GM19043 (cell line): Measurements from ENCODE around the gene DCAF10.
A peak's percentile ranks its signal among the peaks of the same experiment; 100 is the strongest.
"Not testable (repeated sequence)": the region's sequence is repeated elsewhere in the genome, so short reads cannot be mapped to it uniquely, and the experiment has no call there.

ENCODE experiments used
- ATAC-seq: cut with Tn5 transposase; IDR thresholded peaks from one replicate; pipeline ENCODE4 v1.9.1; 2021; ENCODE audit warnings: low read depth; ENCODE audit not compliant: unreplicated experiment

The DCAF10 gene

GRCh38 chr9:37800631-37801286, at the start of gene DCAF10:
Gene DCAF10 (plus strand): TSS chr9:37800797. CDS start chr9:37800867, 70 bp downstream.
- ATAC-seq, result peak; percentile 55

GRCh38 chr9:37751186-37751585, 49.4 kb upstream of the DCAF10 start:
- no peak for ATAC-seq

- ATAC-seq, result not testable (repeated sequence)
These were observed 48.9 kb upstream of the DCAF10 start for GRCh38 chr9:37751704-37752103.

- ATAC-seq, result not testable (repeated sequence)
These were observed 48.5 kb upstream of the DCAF10 start for GRCh38 chr9:37752112-37752511.

DNA sequence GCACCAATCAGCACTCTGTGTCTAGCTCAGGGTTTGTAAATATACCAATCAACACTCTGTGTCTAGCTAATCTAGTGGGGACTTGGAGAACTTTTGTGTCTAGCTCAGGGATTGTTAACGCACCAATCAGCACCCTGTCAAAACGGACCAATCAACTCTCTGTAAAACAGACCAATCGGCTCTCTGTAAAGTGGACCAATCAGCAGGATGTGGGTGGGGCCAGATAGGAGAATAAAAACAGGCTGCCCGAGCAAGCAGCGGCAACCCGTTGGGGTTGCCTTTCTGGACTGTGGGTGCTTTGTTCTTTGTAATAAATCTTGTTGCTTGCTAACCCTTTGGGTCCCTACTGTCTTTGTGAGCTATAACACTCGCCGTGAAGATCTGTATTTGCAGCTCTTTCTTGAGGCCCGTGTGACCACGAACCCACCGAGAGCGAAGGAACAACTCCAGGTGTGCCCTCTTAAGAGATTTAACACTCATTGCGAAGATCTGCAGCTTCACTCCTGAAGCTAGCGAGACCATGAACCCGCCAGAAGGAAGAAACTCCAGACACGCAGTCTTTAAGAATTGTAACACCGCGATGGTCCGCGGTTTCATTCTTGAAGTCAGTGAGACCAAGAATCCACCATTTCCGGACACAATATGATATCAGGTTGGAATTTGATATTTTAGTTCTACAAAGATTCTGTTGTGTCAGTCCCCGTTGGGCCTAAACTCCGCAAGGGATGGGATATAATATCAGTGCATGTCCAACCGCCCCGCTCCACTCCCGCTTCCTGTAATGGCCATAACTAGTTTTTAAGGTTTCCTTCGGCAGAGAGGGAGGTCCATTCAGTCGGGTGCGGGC, 47.7 kb upstream of the DCAF10 start:
- no peak for ATAC-seq

DNA sequence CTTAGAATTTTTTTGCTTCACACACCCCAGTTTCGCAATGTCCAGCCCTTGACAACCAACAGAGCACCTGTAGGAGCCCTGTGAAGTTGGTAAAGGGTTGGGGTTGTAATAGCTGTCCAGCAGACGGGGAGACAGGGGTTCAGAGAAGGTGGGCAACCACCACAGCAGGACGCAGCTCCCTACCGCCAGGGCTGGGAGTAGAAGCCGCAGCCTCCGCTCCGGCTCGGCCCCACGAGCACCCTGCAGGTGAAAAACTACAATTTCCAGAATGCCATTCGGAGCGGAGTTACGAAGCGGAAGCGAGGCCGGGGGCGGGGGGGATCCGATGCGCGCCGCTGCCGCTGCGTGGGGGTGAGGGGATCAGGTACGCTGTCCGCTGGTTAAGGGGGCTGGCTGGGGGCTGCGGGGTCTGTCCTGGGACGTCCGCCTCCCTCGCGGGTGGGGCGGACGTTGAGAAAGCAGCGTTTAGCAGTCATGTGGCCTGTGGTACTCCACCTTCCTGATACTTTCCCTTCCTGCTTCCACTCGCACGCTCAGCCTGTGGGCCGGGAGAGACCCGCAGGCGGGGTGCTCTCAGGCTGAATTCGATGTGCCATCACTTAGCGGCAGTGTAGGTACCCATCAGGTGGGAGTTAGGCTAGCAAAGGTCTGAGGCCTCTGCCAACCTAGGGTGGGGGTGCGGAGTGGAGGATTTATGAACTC, 47.0 kb upstream of the DCAF10 start, which contains the start of gene TRMT10B:
TSS of gene TRMT10B (plus strand) at position 317 of the 702 bp plus-strand sequence. CDS start 8,127 bp downstream, outside the sequence.
- peak; percentile 76 for ATAC-seq

DNA sequence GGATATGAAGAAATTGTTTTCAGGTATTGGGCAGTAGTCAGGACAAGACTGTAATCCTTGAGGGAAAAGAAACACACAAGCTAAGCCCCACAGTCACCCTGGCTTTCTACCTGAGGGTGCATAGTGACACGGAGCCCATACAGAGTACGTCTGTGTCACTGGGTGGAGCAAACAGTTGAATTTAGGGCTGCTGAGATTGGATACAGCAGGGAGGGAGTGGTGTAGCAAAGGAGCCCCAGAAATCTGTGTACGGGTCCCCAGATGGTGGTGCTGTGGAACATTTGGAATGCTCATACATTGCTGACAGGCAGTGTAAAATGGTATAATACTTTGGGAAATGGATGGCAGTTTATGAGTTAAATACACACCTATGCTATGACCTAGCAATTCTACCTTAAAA, 41.9 kb upstream of the DCAF10 start:
- no peak for ATAC-seq

- ATAC-seq, result no peak
These were observed 40.0 kb upstream of the DCAF10 start for GRCh38 chr9:37760416-37761161.

DNA sequence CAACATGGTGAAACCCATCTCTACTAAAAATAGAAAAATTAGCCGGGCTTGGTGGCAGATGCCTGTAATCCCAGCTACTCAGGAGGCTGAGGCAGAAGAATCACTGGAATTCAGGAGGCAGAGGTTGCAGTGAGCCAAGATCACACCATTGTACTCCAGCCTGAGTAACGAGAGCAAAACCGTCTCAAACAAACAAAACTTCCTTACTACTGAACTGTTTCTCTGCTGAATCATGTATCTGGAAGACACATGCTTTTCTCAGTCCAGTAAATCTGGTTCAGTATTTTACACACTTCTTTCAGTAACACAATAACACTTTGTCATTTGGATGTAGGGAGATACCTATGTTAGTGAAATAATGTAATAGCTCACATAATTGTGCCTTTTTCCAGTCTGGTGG, 39.1 kb upstream of the DCAF10 start:
- ATAC-seq, result no peak

- not testable (repeated sequence) for ATAC-seq
These were observed 35.3 kb upstream of the DCAF10 start for GRCh38 chr9:37765263-37765662.

- no peak for ATAC-seq
These were observed 31.3 kb upstream of the DCAF10 start for GRCh38 chr9:37769306-37769705.

DNA sequence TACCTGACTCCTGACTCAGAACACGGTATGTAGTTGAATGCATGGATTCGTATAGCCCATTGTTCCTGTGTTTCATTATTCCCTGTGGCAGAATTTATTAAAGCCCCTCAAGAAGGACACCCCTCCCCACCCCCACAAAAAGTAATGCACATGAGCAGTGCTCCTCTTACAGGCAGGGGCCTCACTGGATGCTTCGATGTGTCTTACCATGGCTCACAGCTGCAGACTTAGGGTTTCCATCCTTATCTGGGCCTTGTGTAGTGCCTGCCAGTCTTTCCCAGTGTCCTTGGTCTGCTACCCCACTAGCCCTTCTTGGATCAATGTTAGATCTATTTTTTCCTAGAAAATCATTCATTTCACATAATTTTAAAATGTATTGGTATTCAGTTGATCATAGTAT, 30.6 kb upstream of the DCAF10 start:
- no peak for ATAC-seq

GRCh38 chr9:37775216-37775919, 25.2 kb upstream of the DCAF10 start:
- no peak for ATAC-seq

DNA sequence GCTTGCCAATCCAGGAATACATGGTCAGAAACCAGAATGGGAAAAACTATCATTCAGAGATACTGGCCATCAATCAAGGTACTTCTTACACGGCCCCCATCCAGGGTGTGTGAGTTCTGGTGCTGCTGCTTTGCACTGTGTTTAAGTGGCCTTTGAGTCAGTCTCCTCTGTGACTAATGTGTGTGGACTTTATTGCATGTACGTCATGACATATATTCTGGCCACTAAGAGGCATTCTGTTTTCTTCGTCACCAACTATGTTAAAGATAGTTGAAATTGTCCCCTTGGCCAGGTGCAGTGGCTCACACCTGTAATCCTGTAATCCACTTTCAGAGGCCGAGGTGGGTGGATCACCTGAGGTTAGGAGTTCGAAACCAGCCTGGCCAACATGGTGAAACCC, 24.3 kb upstream of the DCAF10 start:
- ATAC-seq, result no peak

DNA sequence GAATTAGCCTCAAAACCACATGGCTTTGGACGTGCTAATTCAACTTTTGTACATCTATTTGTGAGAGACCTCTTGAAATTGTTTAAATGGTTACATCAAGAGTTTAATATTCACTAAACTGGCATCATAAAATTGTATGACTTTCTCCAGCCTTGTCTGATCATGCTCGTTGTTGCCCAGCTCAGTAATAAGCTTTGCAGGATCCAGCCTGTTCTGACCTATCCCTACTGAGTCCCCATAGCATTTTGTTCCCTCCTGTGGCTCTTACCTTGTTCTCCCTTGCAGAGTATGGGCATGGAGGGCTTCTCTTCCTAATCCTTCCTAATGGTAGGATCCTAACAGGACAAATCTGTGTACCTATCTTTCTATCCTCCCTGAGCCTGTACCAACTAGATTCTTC, 22.1 kb upstream of the DCAF10 start:
- no peak for ATAC-seq

DNA sequence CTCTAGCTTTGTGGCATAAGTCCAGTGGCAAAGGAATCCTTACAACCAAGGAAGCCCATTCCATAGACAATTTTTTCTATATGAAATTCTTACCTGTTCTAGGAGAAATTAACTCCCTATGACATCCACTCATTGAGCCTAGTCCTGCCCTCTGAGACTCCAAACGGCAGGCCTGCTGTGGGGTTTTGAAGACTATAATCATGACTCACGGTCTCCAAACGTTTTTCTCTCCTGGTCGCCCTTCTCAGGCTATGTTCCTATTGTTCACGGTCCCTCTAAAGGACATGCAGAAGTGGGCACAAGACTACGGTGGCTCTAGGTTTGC, 16.3 kb upstream of the DCAF10 start:
- no peak for ATAC-seq

DNA sequence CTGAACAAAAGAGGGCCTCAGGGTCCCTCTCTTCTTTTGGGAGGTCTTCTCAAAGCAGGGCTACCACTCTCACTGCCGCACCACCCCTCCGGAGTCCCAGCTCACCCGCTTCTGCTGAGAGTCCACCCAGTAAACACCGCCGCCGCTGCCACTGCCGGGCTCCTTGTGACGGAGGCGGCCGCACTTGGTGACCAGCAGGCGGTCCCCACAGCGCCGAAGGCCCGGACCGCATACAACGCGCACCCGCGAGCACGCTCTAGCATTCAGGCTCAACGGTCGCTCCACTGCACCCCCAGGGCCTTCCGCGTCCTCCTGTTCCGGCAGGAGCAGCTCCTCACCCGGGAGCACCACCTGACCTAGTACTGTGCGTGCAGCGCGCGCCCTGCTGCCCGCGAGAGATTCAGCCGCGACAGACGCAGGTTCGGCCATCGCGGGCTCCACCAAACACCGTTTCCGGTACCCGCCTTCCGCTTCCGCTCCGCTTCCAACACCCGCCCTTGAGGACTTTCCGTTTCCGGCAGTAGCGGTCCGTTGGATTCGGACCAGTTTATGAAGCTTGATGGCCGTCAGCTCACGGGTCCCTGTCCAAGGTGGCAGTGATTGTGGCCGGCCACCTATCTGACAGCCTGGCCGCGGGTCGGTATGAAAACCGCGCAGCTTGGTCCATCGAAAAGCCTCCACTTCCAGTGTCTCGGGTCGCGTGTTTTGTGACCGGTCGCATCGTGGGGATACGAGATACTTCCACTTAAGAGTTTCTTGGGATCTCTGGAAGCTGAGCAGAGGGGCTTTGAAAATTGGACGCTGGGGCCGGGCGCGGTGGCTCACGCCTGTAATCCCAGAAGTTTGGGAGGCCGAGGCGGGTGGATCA, 15.7 kb upstream of the DCAF10 start, which contains the start of gene EXOSC3:
TSS of gene EXOSC3 (minus strand) at position 449 of the 868 bp plus-strand sequence. CDS start at position 429, 20 bp downstream.
- ATAC-seq, result peak; percentile 92

GRCh38 chr9:37787059-37787458, 13.5 kb upstream of the DCAF10 start:
- ATAC-seq, result no peak

DNA sequence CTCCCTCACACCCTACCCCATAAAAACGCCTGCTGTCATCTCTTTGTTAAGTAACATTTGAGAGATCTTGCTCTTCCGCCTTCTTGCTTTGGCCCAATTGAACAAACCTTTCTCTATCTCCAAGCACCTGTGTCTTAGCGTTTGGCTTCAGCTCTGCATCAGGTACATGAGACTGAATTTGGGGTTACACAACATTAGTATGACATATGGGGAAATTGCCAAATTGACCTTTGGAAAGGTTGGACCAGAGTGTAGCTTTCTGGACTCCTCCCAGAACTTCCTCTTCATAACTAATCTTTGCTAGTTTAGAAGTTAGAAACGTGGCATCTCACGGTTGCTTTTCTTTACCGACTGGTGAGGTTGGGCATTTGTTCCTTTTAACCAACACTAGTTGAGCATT, 12.3 kb upstream of the DCAF10 start:
- ATAC-seq, result no peak
